Measurements from ENCODE around the gene PODNL1. TPM values are rescaled to one million over a fixed set of nuclear protein-coding genes. Genes with fewer than 3 reads are reported as not detected.

The PODNL1 gene
- total RNA-seq, 1 experiment from 2014 or later = 1.1 TPM

GRCh38 chr19:13977803-13978202 lies 39.6 kb upstream of the PODNL1 start:
- H3K4me1 Mint-ChIP-seq = peaks cover 19% of the 10 kb centered on the region
- peak overlapping the region; percentile 27; the same call in 1 of the 2 replicates for H3K27ac Mint-ChIP-seq
- ChIA-PET CTCF (interaction anchor here (0.7 to 2.5 kb wide), 20 partner anchors 11 to 116 kb away, joined by 3 to 23 read pairs (median 8); partner anchors contain the start of genes DCAF15, IL27RA, MISP3 and PODNL1), POLR2A (interaction anchor here (0.7 to 1.9 kb wide), 9 partner anchors 8 to 386 kb away, joined by 3 to 16 read pairs (median 5); partner anchors contain the start of genes IL27RA and RFX1)
- peak overlapping the region; percentile 49 for H3K4me3 Mint-ChIP-seq
- H3K9me3 Mint-ChIP-seq = no peaks in the 10 kb centered on the region
- H3K27me3 Mint-ChIP-seq (ENCODE audit: low read depth) = no peaks in the 10 kb centered on the region; the same call in 1 of the 2 replicates
- ATAC-seq = no peak
- peaks cover 3% of the 10 kb centered on the region; the same call in 1 of the 2 replicates for H3K36me3 Mint-ChIP-seq
- no peak for TF ChIP-seq ZBTB21 (CRISPR knock-in tag; IDR thresholded peaks at IDR 0.05; ENCODE audit: borderline replicate concordance)
- no peak for TF ChIP-seq OVOL2 (CRISPR knock-in tag; IDR thresholded peaks at IDR 0.05; ENCODE audit: borderline replicate concordance)
- no peak for TF ChIP-seq AR (CRISPR knock-in tag; IDR thresholded peaks at IDR 0.05)
- TF ChIP-seq ETV6 (CRISPR knock-in tag; IDR thresholded peaks at IDR 0.05) = no peak
- TF ChIP-seq ZNF317 (CRISPR knock-in tag; IDR thresholded peaks at IDR 0.05; ENCODE audit: borderline replicate concordance, low read depth) = no peak
- TF ChIP-seq, protein P1, sequence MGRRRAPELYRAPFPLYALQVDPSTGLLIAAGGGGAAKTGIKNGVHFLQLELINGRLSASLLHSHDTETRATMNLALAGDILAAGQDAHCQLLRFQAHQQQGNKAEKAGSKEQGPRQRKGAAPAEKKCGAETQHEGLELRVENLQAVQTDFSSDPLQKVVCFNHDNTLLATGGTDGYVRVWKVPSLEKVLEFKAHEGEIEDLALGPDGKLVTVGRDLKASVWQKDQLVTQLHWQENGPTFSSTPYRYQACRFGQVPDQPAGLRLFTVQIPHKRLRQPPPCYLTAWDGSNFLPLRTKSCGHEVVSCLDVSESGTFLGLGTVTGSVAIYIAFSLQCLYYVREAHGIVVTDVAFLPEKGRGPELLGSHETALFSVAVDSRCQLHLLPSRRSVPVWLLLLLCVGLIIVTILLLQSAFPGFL (CRISPR knock-in tag; IDR thresholded peaks at IDR 0.05; ENCODE audit: borderline replicate concordance) = no peak
- no peak for DNase-seq (ENCODE audit: low spot score)

- ChIA-PET POLR2A (no interaction called here), CTCF (no interaction called here)
- Mint-ChIP-seq H3K9me3 (no peaks in the 10 kb centered on the region), H3K27me3 (ENCODE audit: low read depth) (no peaks in the 10 kb centered on the region; the same call in 1 of the 2 replicates), H3K36me3 (peaks cover 3% of the 10 kb centered on the region; the same call in 1 of the 2 replicates), H3K4me1 (peaks cover 18% of the 10 kb centered on the region), H3K27ac (no peak overlapping the region), H3K4me3 (no peak overlapping the region)
- ATAC-seq (no peak), DNase-seq (ENCODE audit: low spot score) (no peak)
- TF ChIP-seq ZNF396 (CRISPR knock-in tag; IDR thresholded peaks at IDR 0.05; ENCODE audit: borderline replicate concordance) (no peak), ZNF512 (CRISPR knock-in tag; IDR thresholded peaks at IDR 0.05; ENCODE audit: borderline replicate concordance) (no peak), TCF7 (CRISPR knock-in tag; IDR thresholded peaks at IDR 0.05; ENCODE audit: low read depth) (no peak), FOXP1 (CRISPR knock-in tag; IDR thresholded peaks at IDR 0.05; ENCODE audit: borderline replicate concordance) (no peak), ERG (CRISPR knock-in tag; IDR thresholded peaks at IDR 0.05) (no peak), NFE2L1 (CRISPR knock-in tag; IDR thresholded peaks at IDR 0.05) (no peak), OVOL2 (CRISPR knock-in tag; IDR thresholded peaks at IDR 0.05; ENCODE audit: borderline replicate concordance) (no peak), ETV6 (CRISPR knock-in tag; IDR thresholded peaks at IDR 0.05) (no peak), RELA (CRISPR knock-in tag; IDR thresholded peaks at IDR 0.05; ENCODE audit: borderline replicate concordance) (no peak), TEAD4 (CRISPR knock-in tag; IDR thresholded peaks at IDR 0.05) (no peak), EMX1 (CRISPR knock-in tag; IDR thresholded peaks at IDR 0.05) (no peak), SOX15 (CRISPR knock-in tag; IDR thresholded peaks at IDR 0.05) (no peak)
- TF ChIP-seq, protein P2, sequence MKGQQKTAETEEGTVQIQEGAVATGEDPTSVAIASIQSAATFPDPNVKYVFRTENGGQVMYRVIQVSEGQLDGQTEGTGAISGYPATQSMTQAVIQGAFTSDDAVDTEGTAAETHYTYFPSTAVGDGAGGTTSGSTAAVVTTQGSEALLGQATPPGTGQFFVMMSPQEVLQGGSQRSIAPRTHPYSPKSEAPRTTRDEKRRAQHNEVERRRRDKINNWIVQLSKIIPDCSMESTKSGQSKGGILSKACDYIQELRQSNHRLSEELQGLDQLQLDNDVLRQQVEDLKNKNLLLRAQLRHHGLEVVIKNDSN (CRISPR knock-in tag; IDR thresholded peaks at IDR 0.05) = no peak
- TF ChIP-seq, protein P3, sequence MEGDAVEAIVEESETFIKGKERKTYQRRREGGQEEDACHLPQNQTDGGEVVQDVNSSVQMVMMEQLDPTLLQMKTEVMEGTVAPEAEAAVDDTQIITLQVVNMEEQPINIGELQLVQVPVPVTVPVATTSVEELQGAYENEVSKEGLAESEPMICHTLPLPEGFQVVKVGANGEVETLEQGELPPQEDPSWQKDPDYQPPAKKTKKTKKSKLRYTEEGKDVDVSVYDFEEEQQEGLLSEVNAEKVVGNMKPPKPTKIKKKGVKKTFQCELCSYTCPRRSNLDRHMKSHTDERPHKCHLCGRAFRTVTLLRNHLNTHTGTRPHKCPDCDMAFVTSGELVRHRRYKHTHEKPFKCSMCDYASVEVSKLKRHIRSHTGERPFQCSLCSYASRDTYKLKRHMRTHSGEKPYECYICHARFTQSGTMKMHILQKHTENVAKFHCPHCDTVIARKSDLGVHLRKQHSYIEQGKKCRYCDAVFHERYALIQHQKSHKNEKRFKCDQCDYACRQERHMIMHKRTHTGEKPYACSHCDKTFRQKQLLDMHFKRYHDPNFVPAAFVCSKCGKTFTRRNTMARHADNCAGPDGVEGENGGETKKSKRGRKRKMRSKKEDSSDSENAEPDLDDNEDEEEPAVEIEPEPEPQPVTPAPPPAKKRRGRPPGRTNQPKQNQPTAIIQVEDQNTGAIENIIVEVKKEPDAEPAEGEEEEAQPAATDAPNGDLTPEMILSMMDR (IDR thresholded peaks at IDR 0.05) = no peak
- TF ChIP-seq, protein P4, sequence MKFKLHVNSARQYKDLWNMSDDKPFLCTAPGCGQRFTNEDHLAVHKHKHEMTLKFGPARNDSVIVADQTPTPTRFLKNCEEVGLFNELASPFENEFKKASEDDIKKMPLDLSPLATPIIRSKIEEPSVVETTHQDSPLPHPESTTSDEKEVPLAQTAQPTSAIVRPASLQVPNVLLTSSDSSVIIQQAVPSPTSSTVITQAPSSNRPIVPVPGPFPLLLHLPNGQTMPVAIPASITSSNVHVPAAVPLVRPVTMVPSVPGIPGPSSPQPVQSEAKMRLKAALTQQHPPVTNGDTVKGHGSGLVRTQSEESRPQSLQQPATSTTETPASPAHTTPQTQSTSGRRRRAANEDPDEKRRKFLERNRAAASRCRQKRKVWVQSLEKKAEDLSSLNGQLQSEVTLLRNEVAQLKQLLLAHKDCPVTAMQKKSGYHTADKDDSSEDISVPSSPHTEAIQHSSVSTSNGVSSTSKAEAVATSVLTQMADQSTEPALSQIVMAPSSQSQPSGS (CRISPR knock-in tag; IDR thresholded peaks at IDR 0.05; ENCODE audit: borderline replicate concordance, low read depth) = no peak
- TF ChIP-seq, protein P1 (CRISPR knock-in tag; IDR thresholded peaks at IDR 0.05; ENCODE audit: borderline replicate concordance) = no peak
Measured at GRCh38 chr19:13976446-13976845, 38.2 kb upstream of the PODNL1 start.
